Hepatocyte (in vitro differentiated cells): ENCODE data around the gene FBLN1. TPM values are rescaled to one million over a fixed set of nuclear protein-coding genes. Genes with fewer than 3 reads are reported as not detected.
A peak's percentile ranks its signal among the peaks of the same experiment; 100 is the strongest.

Experiments used
- DNase-seq: peaks from one replicate; pipeline ENCODE4 v3.0.0-alpha.2; 2016; ENCODE audit warnings: low spot score
- H2AFZ ChIP-seq: fragments of 200-600 bp; sonication (generic); 2 replicates; pipeline ENCODE4 v1.6.0; 2016; ENCODE audit warnings: antibody characterized with exemption, mild to moderate bottlenecking
- H3K27ac ChIP-seq: fragments of 200-600 bp; sonication (generic); 2 replicates; pipeline ENCODE4 v1.5.1; 2016; ENCODE audit warnings: mild to moderate bottlenecking
- H3K27me3 ChIP-seq: fragments of 200-600 bp; sonication (generic); 2 replicates; pipeline ENCODE4 v1.6.1; 2016
- H3K36me3 ChIP-seq: fragments of 200-600 bp; sonication (generic); replicated peaks from 2 replicates; pipeline ENCODE4 v1.5.1; 2016; ENCODE audit warnings: low read depth; ENCODE audit not compliant: insufficient read depth
- H3K4me1 ChIP-seq: fragments of 200-600 bp; sonication (generic); 2 replicates; pipeline ENCODE4 v1.5.1; 2016; ENCODE audit warnings: mild to moderate bottlenecking, moderate library complexity; ENCODE audit not compliant: insufficient read depth
- H3K4me2 ChIP-seq: fragments of 200-600 bp; sonication (generic); 2 replicates; pipeline ENCODE4 v1.6.0; 2016
- H3K4me3 ChIP-seq: fragments of 200-600 bp; sonication (generic); 2 replicates; pipeline ENCODE4 v1.5.1; 2016; ENCODE audit warnings: mild to moderate bottlenecking
- H3K79me2 ChIP-seq: fragments of 200-600 bp; sonication (generic); 2 replicates; pipeline ENCODE4 v1.6.0; 2017; ENCODE audit warnings: mild to moderate bottlenecking
- H3K9me2 ChIP-seq: fragments of 200-600 bp; sonication (generic); replicated peaks from 2 replicates; pipeline ENCODE4 v1.6.0; 2017; ENCODE audit warnings: mild to moderate bottlenecking; ENCODE audit not compliant: insufficient read depth
- H3K9me3 ChIP-seq: fragments of 200-600 bp; sonication (generic); 2 replicates; pipeline ENCODE4 v1.5.1; 2016; ENCODE audit warnings: low read depth, mild to moderate bottlenecking
- H4K20me1 ChIP-seq: fragments of 200-600 bp; sonication (generic); 2 replicates; pipeline ENCODE4 v1.6.0; 2016; ENCODE audit warnings: mild to moderate bottlenecking; ENCODE audit not compliant: insufficient read depth, poor library complexity, severe bottlenecking
- EZH2 ChIP-seq: fragments of 200-600 bp; sonication (generic); IDR thresholded peaks from 2 replicates; pipeline ENCODE4 v1.6.1; 2016; ENCODE audit warnings: antibody characterized with exemption, mild to moderate bottlenecking, borderline replicate concordance
- EZH2phosphoT487 ChIP-seq: fragments of 200-600 bp; sonication (generic); IDR thresholded peaks from one replicate; pipeline ENCODE4 v1.6.1; 2018; ENCODE audit warnings: antibody characterized with exemption, mild to moderate bottlenecking, low read depth, moderate library complexity; ENCODE audit not compliant: unreplicated experiment, severe bottlenecking
- WGBS: methylation state at CpG from one replicate; pipeline ENCODE4 v1.1.6; 2016; ENCODE audit warnings: low lambda C conversion rate; ENCODE audit errors: missing lambda C conversion rate; 5-methylcytosine and 5-hydroxymethylcytosine counted together
- polyA plus RNA-seq: library from polyadenylated mRNA; unstranded; fragments of >200 nt; fragmentation: Nextera tagmentation; extraction: Ambion mirVana; gene quantifications from 2 replicates; pipeline ENCODE4 v1.2.1, GENCODE V29; 2016
- total RNA-seq: library from RNA; depleted of rRNA; stranded (reverse); fragments of >200 nt; gene quantifications from 2 replicates; pipeline ENCODE4 v1.2.3, GENCODE V29; 2014
- TF ChIP-seq, protein P1 (sequence below): fragments of 200-600 bp; sonication (generic); IDR thresholded peaks from 2 replicates; pipeline ENCODE4 v1.5.1; 2016; ENCODE audit warnings: antibody characterized with exemption, mild to moderate bottlenecking; ENCODE audit not compliant: poor library complexity

Gene FBLN1
- total and polyA plus RNA-seq, 2 experiments from 2014 or later = 201 to 669 TPM

- WGBS = 79% methylated on average over 5 of the region's 5 CpGs
- DNase-seq = no peak
- H3K4me1 ChIP-seq = peaks cover 20% of the 10 kb centered on the region
Observed at GRCh38 chr22:45481661-45482060, 21.0 kb upstream of the FBLN1 start.

GRCh38 chr22:45482169-45482568 is 20.5 kb upstream of the FBLN1 start:
- WGBS = 61% methylated on average over 2 of the region's 2 CpGs
- no peak overlapping the region for H2AFZ ChIP-seq
- no peaks in the 10 kb centered on the region for H3K79me2 ChIP-seq

More at GRCh38 chr22:45481661-45482060, 21.0 kb upstream of the FBLN1 start:
- Histone ChIP-seq H3K36me3 (no peaks in the 10 kb centered on the region), H2AFZ (no peak overlapping the region), H4K20me1 (no peaks in the 10 kb centered on the region), H3K9me2 (no peaks in the 10 kb centered on the region), H3K4me2 (no peak overlapping the region), H3K27me3 (no peaks in the 10 kb centered on the region), H3K79me2 (no peaks in the 10 kb centered on the region), H3K27ac (no peak overlapping the region), H3K4me3 (no peak overlapping the region), H3K9me3 (no peaks in the 10 kb centered on the region)
- TF ChIP-seq, protein P1, sequence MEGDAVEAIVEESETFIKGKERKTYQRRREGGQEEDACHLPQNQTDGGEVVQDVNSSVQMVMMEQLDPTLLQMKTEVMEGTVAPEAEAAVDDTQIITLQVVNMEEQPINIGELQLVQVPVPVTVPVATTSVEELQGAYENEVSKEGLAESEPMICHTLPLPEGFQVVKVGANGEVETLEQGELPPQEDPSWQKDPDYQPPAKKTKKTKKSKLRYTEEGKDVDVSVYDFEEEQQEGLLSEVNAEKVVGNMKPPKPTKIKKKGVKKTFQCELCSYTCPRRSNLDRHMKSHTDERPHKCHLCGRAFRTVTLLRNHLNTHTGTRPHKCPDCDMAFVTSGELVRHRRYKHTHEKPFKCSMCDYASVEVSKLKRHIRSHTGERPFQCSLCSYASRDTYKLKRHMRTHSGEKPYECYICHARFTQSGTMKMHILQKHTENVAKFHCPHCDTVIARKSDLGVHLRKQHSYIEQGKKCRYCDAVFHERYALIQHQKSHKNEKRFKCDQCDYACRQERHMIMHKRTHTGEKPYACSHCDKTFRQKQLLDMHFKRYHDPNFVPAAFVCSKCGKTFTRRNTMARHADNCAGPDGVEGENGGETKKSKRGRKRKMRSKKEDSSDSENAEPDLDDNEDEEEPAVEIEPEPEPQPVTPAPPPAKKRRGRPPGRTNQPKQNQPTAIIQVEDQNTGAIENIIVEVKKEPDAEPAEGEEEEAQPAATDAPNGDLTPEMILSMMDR = no peak
- no peak for TF ChIP-seq EZH2
- TF ChIP-seq EZH2phosphoT487 = no peak

GRCh38 chr22:45483319-45483718 is 19.4 kb upstream of the FBLN1 start:
- H4K20me1 ChIP-seq = no peaks in the 10 kb centered on the region

More at GRCh38 chr22:45482169-45482568, 20.5 kb upstream of the FBLN1 start:
- Histone ChIP-seq H3K27me3 (no peaks in the 10 kb centered on the region), H3K4me2 (no peak overlapping the region), H3K9me3 (no peaks in the 10 kb centered on the region), H3K36me3 (no peaks in the 10 kb centered on the region), H3K9me2 (no peaks in the 10 kb centered on the region), H3K4me3 (no peak overlapping the region), H3K4me1 (peaks cover 18% of the 10 kb centered on the region), H4K20me1 (no peaks in the 10 kb centered on the region), H3K27ac (no peak overlapping the region)
- no peak for DNase-seq
- TF ChIP-seq EZH2phosphoT487 (no peak), EZH2 (no peak)
- TF ChIP-seq, protein P1 = no peak

More at GRCh38 chr22:45483319-45483718, 19.4 kb upstream of the FBLN1 start:
- no peaks in the 10 kb centered on the region for H3K9me3 ChIP-seq
- peak overlapping the region; percentile 84 for H3K27ac ChIP-seq
- H3K27me3 ChIP-seq = no peaks in the 10 kb centered on the region
- no peaks in the 10 kb centered on the region for H3K79me2 ChIP-seq
- TF ChIP-seq EZH2phosphoT487 = no peak
- TF ChIP-seq EZH2 = no peak
- TF ChIP-seq, protein P1 = no peak
- no peaks in the 10 kb centered on the region for H3K36me3 ChIP-seq
- no peak overlapping the region for H2AFZ ChIP-seq
- no peaks in the 10 kb centered on the region for H3K9me2 ChIP-seq
- no peak overlapping the region for H3K4me3 ChIP-seq
- H3K4me1 ChIP-seq = peaks cover 10% of the 10 kb centered on the region
- no peak for DNase-seq
- 91% methylated on average over 2 of the region's 2 CpGs for WGBS
- H3K4me2 ChIP-seq = no peak overlapping the region
